B cell (primary cell): ENCODE measurements around the gene ARHGAP28.

ENCODE experiments used
- CTCF ChIP-seq: fragments of 200-600 bp; IDR thresholded peaks from one replicate; pipeline ENCODE4 v1.8.0; 2022; ENCODE audit warnings: antibody characterized with exemption, mild to moderate bottlenecking
- EZH2 ChIP-seq: IDR thresholded peaks from 2 replicates; pipeline ENCODE4 v1.6.1; 2012; ENCODE audit warnings: borderline replicate concordance, low read depth, mild to moderate bottlenecking, moderate library complexity, low read length; ENCODE audit not compliant: insufficient read depth, poor library complexity, severe bottlenecking

- TF ChIP-seq CTCF (no peak), EZH2 (no peak)
These were observed 187.6 kb downstream of the ARHGAP28 start for GRCh38 chr18:6917072-6917471.
